Endothelial cell of umbilical vein (primary cell): ENCODE data around the gene EVPLL. TPM values are rescaled to one million over a fixed set of nuclear protein-coding genes. Genes with fewer than 3 reads are reported as not detected.

Experiments used
- BruUV-seq: library from RNA; stranded (reverse); fragments of 400-500 nt; replicated peaks from 2 replicates; lab custom pipeline; 2021; lab: Mats Ljungman, UMichigan
- CTCF ChIA-PET: fragments of 300-600, 350-600 bp; sonication (Branson Sonifier 250); formaldehyde crosslinking; loops from one replicate; lab custom pipeline; 2021; ENCODE audit warnings: antibody characterized with exemption, inconsistent platforms; lab: Charles Lee
- POLR2A ChIA-PET: fragments of 300-600, 350-600 bp; sonication (Branson Sonifier 250); formaldehyde crosslinking; loops from one replicate; lab custom pipeline; 2021; ENCODE audit warnings: antibody characterized with exemption, inconsistent platforms; lab: Charles Lee
- DNase-seq: peaks from one replicate; pipeline ENCODE4 v3.0.0-alpha.2; 2011; ENCODE audit warnings: low read depth, low spot score
- FAIRE-seq: peaks from 2 replicates; lab custom pipeline; 2011; peaks lifted over from hg19 to GRCh38; lab: Jason Lieb, UNC
- H2AFZ ChIP-seq: 2 replicates; pipeline ENCODE4 v1.6.0; 2012; ENCODE audit warnings: low read depth, low read length, control low read depth, inconsistent platforms
- H3K27ac ChIP-seq: 2 replicates; pipeline ENCODE4 v1.5.1; 2011; ENCODE audit warnings: low read depth, mild to moderate bottlenecking, control low read depth, low read length, moderate library complexity; ENCODE audit not compliant: insufficient read depth
- H3K27me3 ChIP-seq, 2 experiments: 2 replicates each; pipeline versions ENCODE4 v1.6.0 to v1.6.1; 2011; ENCODE audit warnings: low read length in 2 of 2, mixed read lengths in 1 of 2; ENCODE audit not compliant: control insufficient read depth in 2 of 2, insufficient read depth in 2 of 2
- H3K36me3 ChIP-seq, 2 experiments: 2 replicates in 1 of 2; 3 replicates in 1 of 2; pipeline ENCODE4 v1.5.1; 2011; ENCODE audit warnings: low read length in 2 of 2, mild to moderate bottlenecking in 1 of 2, moderate library complexity in 1 of 2; ENCODE audit not compliant: control insufficient read depth in 2 of 2, insufficient read depth in 2 of 2; ENCODE audit errors: extremely low read depth in 1 of 2
- H3K4me1 ChIP-seq: 3 replicates; pipeline ENCODE4 v1.5.1; 2011; ENCODE audit warnings: mild to moderate bottlenecking, low read length; ENCODE audit not compliant: control insufficient read depth, insufficient read depth; ENCODE audit errors: extremely low read depth
- H3K4me2 ChIP-seq: 2 replicates; pipeline ENCODE4 v1.6.1; 2011; ENCODE audit warnings: low read length, control low read depth, mixed read lengths; ENCODE audit not compliant: insufficient read depth
- H3K4me3 ChIP-seq, 3 experiments: fragments of 200-600 bp in 1 of 3; sonication (generic), shearing (Covaris generic) in 1 of 3; replicated peaks in 1 of 3; 2 replicates each; pipeline ENCODE4 v1.5.1; 2011 to 2016; ENCODE audit warnings: control low read depth in 3 of 3, low read length in 3 of 3, mild to moderate bottlenecking in 2 of 3, inconsistent platforms in 1 of 3, low read depth in 1 of 3, moderate library complexity in 1 of 3; ENCODE audit not compliant: insufficient read depth in 1 of 3
- H3K79me2 ChIP-seq: 2 replicates; pipeline ENCODE4 v1.6.0; 2012; ENCODE audit warnings: low read length, inconsistent platforms; ENCODE audit not compliant: control insufficient read depth, insufficient read depth
- H3K9ac ChIP-seq: replicated peaks from 2 replicates; pipeline ENCODE3; 2011; ENCODE audit warnings: low read length, control low read depth; ENCODE audit not compliant: insufficient read depth; ENCODE audit errors: extremely low read depth
- H3K9me1 ChIP-seq: replicated peaks from 3 replicates; pipeline ENCODE4 v1.6.0; 2011; ENCODE audit warnings: mild to moderate bottlenecking, low read length; ENCODE audit not compliant: control insufficient read depth, insufficient read depth; ENCODE audit errors: extremely low read depth
- H3K9me3 ChIP-seq: replicated peaks from 2 replicates; pipeline ENCODE4 v1.5.1; 2012; ENCODE audit warnings: low read length, inconsistent platforms; ENCODE audit not compliant: control insufficient read depth, insufficient read depth
- H4K20me1 ChIP-seq: replicated peaks from 2 replicates; pipeline ENCODE3; 2011; ENCODE audit warnings: mild to moderate bottlenecking, low read length; ENCODE audit not compliant: control insufficient read depth, insufficient read depth; ENCODE audit errors: extremely low read depth
- EZH2 ChIP-seq: IDR thresholded peaks from 2 replicates; pipeline ENCODE4 v1.6.1; 2012; ENCODE audit warnings: borderline replicate concordance, low read depth, mild to moderate bottlenecking, moderate library complexity, low read length, inconsistent platforms; ENCODE audit not compliant: severe bottlenecking
- FOS ChIP-seq: IDR thresholded peaks from 2 replicates; pipeline ENCODE4 v1.6.1; 2011; ENCODE audit warnings: mild to moderate bottlenecking, low read length, moderate library complexity, borderline replicate concordance; ENCODE audit not compliant: insufficient read depth
- GATA2 ChIP-seq: IDR thresholded peaks from 2 replicates; pipeline ENCODE4 v1.7.0; 2011; ENCODE audit warnings: low read depth, mild to moderate bottlenecking, moderate library complexity, mixed read lengths, low read length; ENCODE audit not compliant: insufficient read length, insufficient read depth
- JUN ChIP-seq: IDR thresholded peaks from 2 replicates; pipeline ENCODE4 v1.6.1; 2011; ENCODE audit warnings: borderline replicate concordance, low read depth; ENCODE audit not compliant: insufficient read length, insufficient read depth
- POLR2A ChIP-seq: IDR thresholded peaks from 2 replicates; pipeline ENCODE4 v1.6.1; 2012; ENCODE audit warnings: low read depth, mild to moderate bottlenecking, control low read depth, low read length
- dilution Hi-C: fragments of 300-500 bp; cut with MboI; formaldehyde crosslinking; loops from one replicate; pipeline ENCODE4 v1.15.0; 2019; ENCODE audit warnings: low sequenced_read_pairs; ENCODE audit not compliant: extremely low pct_ligation_motif_present
- intact Hi-C: fragments of 100-400 bp; cut with micrococcal nuclease; formaldehyde crosslinking; loops from one replicate; pipeline ENCODE4 v1.10.0; 2022
- polyA plus RNA-seq, 4 experiments: library from polyadenylated mRNA; depleted of rRNA in 3 of 4; stranded (reverse) in 3 of 4; unstranded in 1 of 4; fragments of >200 nt; gene quantifications; 2 replicates each; pipeline versions ENCODE4 v1.2.1 to v1.2.3, GENCODE V29; 2011 to 2012; ENCODE audit warnings: missing spikeins in 1 of 4
- total RNA-seq: library from RNA; stranded (reverse); gene quantifications from 2 replicates; pipeline ENCODE4 v1.2.3, GENCODE V29; 2021
- TF ChIP-seq, protein P1 (sequence below), 2 donors: IDR thresholded peaks; 1 replicate in 1 of 2; 2 replicates in 1 of 2; pipeline ENCODE4 v1.5.1; 2011; ENCODE audit warnings: low read length in 2 of 2, mild to moderate bottlenecking in 2 of 2, moderate library complexity in 2 of 2, control low read depth in 1 of 2, inconsistent platforms in 1 of 2, low read depth in 1 of 2; ENCODE audit not compliant: insufficient read depth in 1 of 2; ENCODE audit errors: extremely low read depth in 1 of 2

EVPLL gene
- total and polyA plus RNA-seq, 2 donors (not counting 3 experiments of a cell fraction or from before 2014, with no cell fraction given) = not detected

DNA sequence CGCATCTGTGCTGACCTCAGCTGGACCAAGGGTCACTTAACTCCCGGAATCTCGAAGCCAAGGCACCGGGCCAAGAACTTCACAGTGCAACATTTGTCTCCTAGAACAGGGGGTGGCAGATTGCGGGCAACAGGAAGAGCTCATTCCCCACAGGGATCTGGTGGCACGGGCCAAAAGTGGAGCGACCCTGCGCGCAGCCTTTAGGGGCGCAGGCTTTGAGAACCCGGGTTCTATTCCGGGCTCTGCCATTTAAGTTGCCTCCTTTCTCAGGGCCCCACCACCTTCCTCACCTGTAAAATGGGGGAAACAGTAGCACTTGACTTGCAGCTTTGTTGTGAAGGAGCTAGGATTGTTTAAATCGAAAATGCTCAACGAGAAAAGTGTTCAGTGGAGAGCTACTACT is 14.9 kb upstream of the EVPLL start:
- TF ChIP-seq JUN (no peak), GATA2 (no peak), EZH2 (no peak), FOS (no peak), POLR2A (no peak)
- TF ChIP-seq, protein P1, sequence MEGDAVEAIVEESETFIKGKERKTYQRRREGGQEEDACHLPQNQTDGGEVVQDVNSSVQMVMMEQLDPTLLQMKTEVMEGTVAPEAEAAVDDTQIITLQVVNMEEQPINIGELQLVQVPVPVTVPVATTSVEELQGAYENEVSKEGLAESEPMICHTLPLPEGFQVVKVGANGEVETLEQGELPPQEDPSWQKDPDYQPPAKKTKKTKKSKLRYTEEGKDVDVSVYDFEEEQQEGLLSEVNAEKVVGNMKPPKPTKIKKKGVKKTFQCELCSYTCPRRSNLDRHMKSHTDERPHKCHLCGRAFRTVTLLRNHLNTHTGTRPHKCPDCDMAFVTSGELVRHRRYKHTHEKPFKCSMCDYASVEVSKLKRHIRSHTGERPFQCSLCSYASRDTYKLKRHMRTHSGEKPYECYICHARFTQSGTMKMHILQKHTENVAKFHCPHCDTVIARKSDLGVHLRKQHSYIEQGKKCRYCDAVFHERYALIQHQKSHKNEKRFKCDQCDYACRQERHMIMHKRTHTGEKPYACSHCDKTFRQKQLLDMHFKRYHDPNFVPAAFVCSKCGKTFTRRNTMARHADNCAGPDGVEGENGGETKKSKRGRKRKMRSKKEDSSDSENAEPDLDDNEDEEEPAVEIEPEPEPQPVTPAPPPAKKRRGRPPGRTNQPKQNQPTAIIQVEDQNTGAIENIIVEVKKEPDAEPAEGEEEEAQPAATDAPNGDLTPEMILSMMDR (IDR thresholded peaks at IDR 0.05; ENCODE audit: extremely low read depth in 1 of 2, insufficient read depth in 1 of 2, low read depth in 1 of 2, low read length in 2 of 2) = no peak
- Histone ChIP-seq H3K27me3 (no peaks in the 10 kb centered on the region), H3K4me2 (peak overlapping the region; percentile 88), H3K9me1 (no peaks in the 10 kb centered on the region), H3K9me3 (no peaks in the 10 kb centered on the region), H3K4me1 (peaks cover 6% of the 10 kb centered on the region), H2AFZ (peak overlapping the region; percentile 100), H3K9ac (peak overlapping the region; percentile 51), H3K4me3 (peak overlapping the region; percentile 57 to 62 (median 59)), H4K20me1 (no peaks in the 10 kb centered on the region), H3K79me2 (peaks cover 8% of the 10 kb centered on the region), H3K36me3 (no peaks in the 10 kb centered on the region), H3K27ac (no peak overlapping the region)
- CTCF ChIA-PET = no interaction called here
- FAIRE-seq = peak; percentile 71
- peak; percentile 23 for DNase-seq
- POLR2A ChIA-PET = no interaction called here
- TSS peak; percentile 26 for BruUV-seq
- intact Hi-C loops (loop anchor here (1.0 kb wide), 1 partner anchor 48 kb away; the partner anchor contains the start of gene TOP3A), dilution Hi-C loops (no loop called here)
